IPS-15b (cell line): ENCODE results near the gene ZRSR2.
A peak's percentile ranks its signal among the peaks of the same experiment; 100 is the strongest.
"Not testable (repeated sequence)": the region's sequence is repeated elsewhere in the genome, so short reads cannot be mapped to it uniquely, and the experiment has no call there.

Experiments
- H3K27me3 ChIP-seq: one replicate; pipeline ENCODE4 v1.6.1; 2013; ENCODE audit warnings: low read length; ENCODE audit not compliant: control insufficient read depth, insufficient read depth
- H3K36me3 ChIP-seq: one replicate; pipeline ENCODE4 v1.6.1; 2013; ENCODE audit warnings: low read length; ENCODE audit not compliant: control insufficient read depth, insufficient read depth
- H3K4me1 ChIP-seq: one replicate; pipeline ENCODE4 v1.6.1; 2013; ENCODE audit warnings: mild to moderate bottlenecking, low read length; ENCODE audit not compliant: control insufficient read depth, insufficient read depth
- H3K4me3 ChIP-seq: one replicate; pipeline ENCODE4 v1.5.1; 2013; ENCODE audit warnings: low read depth, low read length
- H3K9ac ChIP-seq: one replicate; pipeline ENCODE4 v1.6.1; 2013; ENCODE audit warnings: low read depth, mild to moderate bottlenecking, low read length
- H3K9me3 ChIP-seq: one replicate; pipeline ENCODE4 v1.6.1; 2013; ENCODE audit warnings: mild to moderate bottlenecking, low read length; ENCODE audit not compliant: control insufficient read depth, insufficient read depth

Gene ZRSR2

GRCh38 chrX:15789979-15790768, at the start of gene ZRSR2:
TSS of gene ZRSR2 (plus strand) at chrX:15790484. CDS start at chrX:15790496, 12 bp downstream.
- H3K27me3 ChIP-seq = no peaks in the 10 kb centered on the region
- peak within 1 kb of the TSS; percentile 85 for H3K4me3 ChIP-seq
- no peaks in the 10 kb centered on the region for H3K9me3 ChIP-seq
- H3K4me1 ChIP-seq = no peaks in the 10 kb centered on the region
- peak within 1 kb of the TSS; percentile 76 for H3K9ac ChIP-seq
- H3K36me3 ChIP-seq = peaks cover 4% of the 10 kb centered on the region

GRCh38 chrX:15744181-15744867, 46.0 kb upstream of the ZRSR2 start:
- Histone ChIP-seq H3K4me3 (no peak overlapping the region), H3K27me3 (peaks cover 4% of the 10 kb centered on the region), H3K9ac (no peak overlapping the region), H3K36me3 (no peaks in the 10 kb centered on the region), H3K4me1 (peaks cover 15% of the 10 kb centered on the region), H3K9me3 (no peaks in the 10 kb centered on the region)

GRCh38 chrX:15745179-15745578, 45.1 kb upstream of the ZRSR2 start:
- H3K27me3 ChIP-seq = no peaks in the 10 kb centered on the region
- H3K36me3 ChIP-seq = no peaks in the 10 kb centered on the region
- H3K9me3 ChIP-seq = no peaks in the 10 kb centered on the region
- H3K4me1 ChIP-seq = peaks cover 15% of the 10 kb centered on the region
- H3K9ac ChIP-seq = no peak overlapping the region
- H3K4me3 ChIP-seq = no peak overlapping the region

GRCh38 chrX:15746651-15747050, 43.6 kb upstream of the ZRSR2 start:
- not testable (repeated sequence) for H3K9me3 ChIP-seq, H3K9ac ChIP-seq, H3K36me3 ChIP-seq, H3K4me3 ChIP-seq, H3K27me3 ChIP-seq
- peaks cover 20% of the 10 kb centered on the region for H3K4me1 ChIP-seq

- Histone ChIP-seq H3K4me3 (no peak overlapping the region), H3K4me1 (peaks cover 20% of the 10 kb centered on the region), H3K27me3 (no peaks in the 10 kb centered on the region), H3K9me3 (no peaks in the 10 kb centered on the region), H3K36me3 (no peaks in the 10 kb centered on the region), H3K9ac (no peak overlapping the region)
Measured at GRCh38 chrX:15747626-15748173, 42.6 kb upstream of the ZRSR2 start.

GRCh38 chrX:15748841-15749240, 41.4 kb upstream of the ZRSR2 start:
- H3K27me3 ChIP-seq = no peaks in the 10 kb centered on the region
- no peak overlapping the region for H3K9ac ChIP-seq
- H3K36me3 ChIP-seq = no peaks in the 10 kb centered on the region
- H3K4me1 ChIP-seq = peaks cover 20% of the 10 kb centered on the region
- H3K9me3 ChIP-seq = no peaks in the 10 kb centered on the region
- no peak overlapping the region for H3K4me3 ChIP-seq

- no peak overlapping the region for H3K4me3 ChIP-seq
- no peaks in the 10 kb centered on the region for H3K27me3 ChIP-seq
- H3K9me3 ChIP-seq = no peaks in the 10 kb centered on the region
- H3K36me3 ChIP-seq = no peaks in the 10 kb centered on the region
- no peak overlapping the region for H3K9ac ChIP-seq
- H3K4me1 ChIP-seq = peaks cover 20% of the 10 kb centered on the region
Measured at GRCh38 chrX:15749642-15750610, 40.4 kb upstream of the ZRSR2 start.

GRCh38 chrX:15750611-15751154, 39.6 kb upstream of the ZRSR2 start:
- peaks cover 20% of the 10 kb centered on the region for H3K4me1 ChIP-seq

GRCh38 chrX:15751155-15751819, 39.0 kb upstream of the ZRSR2 start:
- H3K4me1 ChIP-seq = peaks cover 20% of the 10 kb centered on the region
- no peak overlapping the region for H3K9ac ChIP-seq

More at GRCh38 chrX:15750611-15751154, 39.6 kb upstream of the ZRSR2 start:
- Histone ChIP-seq H3K9me3 (no peaks in the 10 kb centered on the region), H3K9ac (no peak overlapping the region), H3K27me3 (no peaks in the 10 kb centered on the region), H3K4me3 (no peak overlapping the region), H3K36me3 (no peaks in the 10 kb centered on the region)

GRCh38 chrX:15755091-15755490, 35.2 kb upstream of the ZRSR2 start:
- Histone ChIP-seq H3K36me3 (no peaks in the 10 kb centered on the region), H3K27me3 (no peaks in the 10 kb centered on the region), H3K4me3 (no peak overlapping the region), H3K9ac (no peak overlapping the region), H3K4me1 (peaks cover 4% of the 10 kb centered on the region), H3K9me3 (no peaks in the 10 kb centered on the region)

More at GRCh38 chrX:15751155-15751819, 39.0 kb upstream of the ZRSR2 start:
- no peaks in the 10 kb centered on the region for H3K9me3 ChIP-seq
- H3K4me3 ChIP-seq = no peak overlapping the region
- no peaks in the 10 kb centered on the region for H3K36me3 ChIP-seq
- no peaks in the 10 kb centered on the region for H3K27me3 ChIP-seq
